IPS-20b (cell line): ENCODE measurements around the gene KRTAP10-12.
"Not testable (repeated sequence)": the region's sequence is repeated elsewhere in the genome, so short reads cannot be mapped to it uniquely, and the experiment has no call there.

Experiments used
- H3K27ac ChIP-seq: one replicate; pipeline ENCODE4 v1.5.1; 2013; ENCODE audit warnings: low read length
- H3K27me3 ChIP-seq: 2 replicates; pipeline ENCODE4 v1.6.1; 2013; ENCODE audit warnings: mild to moderate bottlenecking, low read length, inconsistent platforms; ENCODE audit not compliant: insufficient read depth
- H3K36me3 ChIP-seq: 2 replicates; pipeline ENCODE4 v1.6.1; 2013; ENCODE audit warnings: low read depth, mild to moderate bottlenecking, inconsistent platforms, low read length, moderate library complexity; ENCODE audit not compliant: insufficient read depth
- H3K4me1 ChIP-seq: 2 replicates; pipeline ENCODE4 v1.6.1; 2013; ENCODE audit warnings: mild to moderate bottlenecking, control low read depth, inconsistent platforms, low read length, moderate library complexity; ENCODE audit not compliant: insufficient read depth
- H3K4me3 ChIP-seq: 2 replicates; pipeline ENCODE4 v1.5.1; 2013; ENCODE audit warnings: mild to moderate bottlenecking, low read length, inconsistent platforms
- H3K9ac ChIP-seq: 2 replicates; pipeline ENCODE4 v1.6.1; 2013; ENCODE audit warnings: low read depth, mild to moderate bottlenecking, inconsistent platforms, low read length, moderate library complexity
- H3K9me3 ChIP-seq: 2 replicates; pipeline ENCODE4 v1.6.1; 2013; ENCODE audit warnings: mild to moderate bottlenecking, low read depth, low read length, inconsistent platforms; ENCODE audit not compliant: insufficient read depth

The KRTAP10-12 gene

DNA sequence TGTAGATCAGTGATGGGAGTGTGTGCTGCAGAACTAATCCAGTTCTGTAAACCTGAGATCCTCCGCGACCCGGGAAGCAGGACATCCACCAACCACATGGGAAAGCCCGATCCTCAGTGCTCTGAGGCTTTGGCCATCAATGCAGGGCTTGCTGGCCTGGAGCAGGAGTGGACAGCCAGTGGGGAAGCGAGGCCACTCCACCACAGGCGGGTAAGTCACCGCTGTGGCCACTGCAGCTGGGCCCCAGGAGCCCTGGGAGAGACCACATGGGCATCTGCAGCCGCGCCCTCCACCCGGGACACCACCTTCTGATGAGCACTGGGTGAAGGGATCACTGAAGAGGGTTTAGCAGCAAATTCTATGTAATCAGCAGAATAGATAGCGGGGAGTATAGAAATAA is 15.8 kb upstream of the KRTAP10-12 start:
- no peak overlapping the region for H3K27ac ChIP-seq
- no peaks in the 10 kb centered on the region for H3K27me3 ChIP-seq
- no peak overlapping the region for H3K4me3 ChIP-seq
- no peaks in the 10 kb centered on the region; the same call in 1 of the 2 replicates for H3K9me3 ChIP-seq
- no peak overlapping the region for H3K9ac ChIP-seq
- H3K4me1 ChIP-seq, result no peaks in the 10 kb centered on the region
- no peaks in the 10 kb centered on the region for H3K36me3 ChIP-seq

DNA sequence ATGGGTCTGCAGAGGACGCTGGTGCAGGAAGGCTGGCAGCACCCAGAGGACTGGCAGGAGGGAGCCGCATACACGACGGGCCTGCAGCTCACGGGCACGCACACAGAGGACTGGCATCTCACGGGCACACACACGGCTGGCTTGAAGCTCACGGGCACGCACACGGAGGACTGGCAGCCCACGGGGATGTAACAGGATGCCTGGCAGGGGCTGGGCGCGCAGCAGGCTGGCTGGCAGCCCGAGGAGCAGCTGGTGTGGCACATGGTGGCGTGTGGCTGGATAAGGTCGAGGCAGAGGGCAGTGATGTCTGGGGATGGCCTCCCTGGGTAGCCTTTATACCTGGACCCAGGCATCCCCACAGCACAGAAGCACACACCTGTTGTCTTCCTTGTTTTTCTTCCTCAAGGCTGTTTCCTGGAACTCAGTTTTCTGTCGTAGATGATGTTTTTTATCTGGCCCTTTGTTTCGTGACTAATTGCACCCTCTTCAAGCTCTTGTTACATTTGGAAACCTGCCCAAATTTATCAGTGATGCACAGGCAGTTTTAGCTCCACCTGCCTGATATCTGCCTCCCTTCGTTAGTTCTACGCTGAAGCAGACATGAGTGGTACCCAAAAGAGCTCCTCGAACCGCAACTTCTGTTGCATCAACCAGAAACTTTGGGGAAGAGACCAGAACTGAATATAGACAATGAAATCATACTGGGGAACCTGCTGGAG is 15.0 kb upstream of the KRTAP10-12 start, which contains the start of gene KRTAP12-1:
Gene KRTAP12-1 (minus strand): TSS at position 303 of the 719 bp plus-strand sequence. CDS start 40 bp downstream, at position 263.
- no peak within 1 kb of the TSS for H3K9ac ChIP-seq
- no peak within 1 kb of the TSS for H3K27ac ChIP-seq
- H3K9me3 ChIP-seq, result no peaks in the 10 kb centered on the region; the same call in 1 of the 2 replicates
- no peaks in the 10 kb centered on the region for H3K36me3 ChIP-seq
- H3K4me3 ChIP-seq, result no peak within 1 kb of the TSS
- H3K4me1 ChIP-seq, result peaks cover 3% of the 10 kb centered on the region; the same call in 1 of the 2 replicates
- no peaks in the 10 kb centered on the region for H3K27me3 ChIP-seq

DNA sequence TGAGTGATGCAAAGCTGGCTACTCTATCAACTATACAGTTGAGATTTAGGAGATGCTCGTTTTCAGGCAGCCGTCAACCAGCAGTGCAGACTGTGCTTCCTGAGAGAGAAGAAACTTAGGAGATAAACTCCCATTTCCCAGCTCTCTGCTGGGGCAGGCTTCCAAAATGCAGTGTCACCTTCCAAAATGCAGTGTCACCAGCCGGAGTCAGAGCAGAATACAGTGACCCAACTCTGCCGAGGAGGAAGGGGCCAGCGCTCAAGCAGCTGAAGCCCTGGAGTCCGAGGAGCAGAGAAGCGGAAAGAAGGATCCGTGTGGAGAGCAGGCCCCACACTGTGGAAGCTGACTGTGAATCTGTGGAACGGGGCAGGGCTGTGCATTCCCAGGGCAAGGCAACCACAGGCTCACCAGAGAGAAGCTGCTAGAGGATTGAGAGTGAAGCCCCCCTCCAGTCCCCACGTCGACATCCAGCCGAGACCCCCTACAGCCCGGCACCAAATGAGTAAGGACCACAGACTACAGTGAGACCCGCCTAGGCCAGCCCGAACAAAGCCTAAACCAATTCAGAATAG is 14.3 kb upstream of the KRTAP10-12 start:
- no peak overlapping the region for H3K4me3 ChIP-seq
- H3K27ac ChIP-seq, result no peak overlapping the region
- H3K9me3 ChIP-seq, result no peaks in the 10 kb centered on the region; the same call in 1 of the 2 replicates
- H3K36me3 ChIP-seq, result no peaks in the 10 kb centered on the region
- H3K27me3 ChIP-seq, result no peaks in the 10 kb centered on the region
- peaks cover 3% of the 10 kb centered on the region; the same call in 1 of the 2 replicates for H3K4me1 ChIP-seq
- H3K9ac ChIP-seq, result no peak overlapping the region

DNA sequence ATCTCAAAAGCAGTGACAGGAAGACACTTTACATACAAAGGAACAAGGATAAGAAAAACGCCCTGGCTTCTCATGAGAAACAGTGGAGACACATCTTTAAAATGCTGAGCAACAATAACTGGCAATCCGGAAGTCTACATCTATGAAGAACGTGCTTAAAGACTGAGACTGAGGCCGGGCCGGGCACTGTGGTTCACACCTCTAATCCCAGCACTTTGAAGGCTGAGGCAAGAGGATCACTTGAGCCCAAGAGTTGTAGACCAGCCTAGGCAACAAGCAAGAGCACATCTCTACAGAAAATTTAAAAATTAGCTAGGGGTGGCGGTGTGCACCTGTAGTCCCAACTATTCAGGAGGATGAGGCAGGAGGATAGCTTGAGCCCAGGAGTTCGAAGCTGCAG is 12.9 kb upstream of the KRTAP10-12 start:
- no peak overlapping the region for H3K9ac ChIP-seq
- no peaks in the 10 kb centered on the region for H3K27me3 ChIP-seq
- no peaks in the 10 kb centered on the region for H3K36me3 ChIP-seq
- H3K4me3 ChIP-seq, result no peak overlapping the region
- H3K27ac ChIP-seq, result no peak overlapping the region
- H3K4me1 ChIP-seq, result peaks cover 3% of the 10 kb centered on the region; the same call in 1 of the 2 replicates
- no peaks in the 10 kb centered on the region for H3K9me3 ChIP-seq

DNA sequence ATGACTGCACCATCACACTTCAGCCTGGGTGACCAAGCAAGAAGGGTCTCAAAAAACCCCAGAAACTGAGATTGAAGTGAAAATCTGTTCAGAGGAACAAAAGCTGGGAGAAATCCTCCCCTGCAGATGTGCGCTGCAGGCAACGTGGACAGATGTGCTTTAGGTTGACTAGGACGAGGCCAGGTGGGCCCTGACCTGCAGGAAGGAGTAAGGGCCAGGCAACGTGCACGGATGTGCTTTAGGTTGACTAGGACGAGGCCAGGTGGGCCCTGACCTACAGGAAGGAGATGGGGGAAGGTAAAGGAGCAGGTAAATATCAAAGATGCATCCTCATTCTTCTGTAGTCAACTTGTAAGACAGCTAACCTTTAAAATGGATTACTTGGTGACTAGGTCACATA is 12.5 kb upstream of the KRTAP10-12 start:
- H3K9me3 ChIP-seq, result no peaks in the 10 kb centered on the region
- H3K27ac ChIP-seq, result no peak overlapping the region
- H3K9ac ChIP-seq, result no peak overlapping the region
- H3K4me1 ChIP-seq, result peaks cover 3% of the 10 kb centered on the region; the same call in 1 of the 2 replicates
- H3K36me3 ChIP-seq, result no peaks in the 10 kb centered on the region
- no peaks in the 10 kb centered on the region for H3K27me3 ChIP-seq
- H3K4me3 ChIP-seq, result no peak overlapping the region

DNA sequence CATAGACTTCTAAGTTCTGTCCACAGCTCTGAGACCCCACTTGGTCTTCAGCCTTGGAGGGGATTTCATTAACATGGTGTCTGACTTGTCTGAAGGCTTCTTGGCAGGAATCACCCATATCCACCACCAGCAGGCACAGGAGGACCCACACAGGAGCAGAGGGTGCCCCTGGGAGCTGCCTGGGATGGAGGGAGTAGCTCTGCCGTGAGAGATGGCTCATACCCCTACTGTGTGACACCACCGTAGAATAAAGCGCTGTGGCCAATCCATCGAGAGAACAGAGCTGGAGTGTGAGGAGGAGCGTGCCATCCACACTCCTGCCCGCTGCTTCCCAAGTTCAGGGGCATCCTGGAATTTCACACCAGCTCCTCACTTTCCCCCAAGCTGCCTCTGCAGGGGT is 11.9 kb upstream of the KRTAP10-12 start:
- not testable (repeated sequence) for H3K9me3 ChIP-seq, H3K4me3 ChIP-seq, H3K4me1 ChIP-seq, H3K27me3 ChIP-seq, H3K27ac ChIP-seq, H3K36me3 ChIP-seq, H3K9ac ChIP-seq

DNA sequence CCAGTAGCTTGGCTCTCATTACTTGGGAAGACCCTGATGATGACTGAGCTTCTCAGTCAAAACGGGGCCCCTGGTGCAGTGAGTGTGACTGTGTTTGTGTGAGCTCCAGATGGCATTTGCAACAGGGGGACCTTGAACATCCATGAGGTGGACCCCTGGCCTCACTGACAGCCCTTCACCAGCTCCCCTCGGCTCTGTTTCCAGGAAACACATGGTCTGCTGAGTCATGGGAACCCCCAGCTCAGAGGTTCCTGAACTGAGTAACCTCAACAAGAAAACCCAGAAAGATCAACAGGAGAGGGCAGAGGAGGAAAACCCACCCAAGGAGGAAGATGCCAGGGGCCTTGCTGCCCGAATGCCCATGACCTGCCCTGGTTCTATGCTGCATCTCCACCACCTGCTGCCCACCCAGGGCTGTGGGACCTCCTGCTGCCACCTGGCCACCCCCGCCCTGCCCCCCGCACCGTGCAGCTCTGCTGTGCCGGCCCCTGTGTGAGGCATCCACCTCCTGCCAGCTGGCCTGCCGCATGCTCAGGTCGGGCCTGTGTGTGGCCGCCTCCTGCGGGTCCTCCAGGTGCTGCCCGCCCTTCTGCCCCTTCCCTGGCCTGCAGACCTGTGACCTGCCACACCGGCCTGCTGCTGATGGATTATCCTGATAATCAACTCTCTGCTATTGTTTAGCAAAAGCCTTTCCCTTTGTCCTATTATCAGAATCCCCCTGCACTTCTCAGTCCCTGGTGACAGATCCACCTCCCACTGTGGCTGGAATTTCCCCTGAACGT is 10.8 kb upstream of the KRTAP10-12 start:
- Histone ChIP-seq H3K4me3 (no peak overlapping the region), H3K27me3 (no peaks in the 10 kb centered on the region), H3K27ac (no peak overlapping the region), H3K4me1 (peaks cover 3% of the 10 kb centered on the region; the same call in 1 of the 2 replicates), H3K9ac (no peak overlapping the region), H3K36me3 (no peaks in the 10 kb centered on the region), H3K9me3 (no peaks in the 10 kb centered on the region)

DNA sequence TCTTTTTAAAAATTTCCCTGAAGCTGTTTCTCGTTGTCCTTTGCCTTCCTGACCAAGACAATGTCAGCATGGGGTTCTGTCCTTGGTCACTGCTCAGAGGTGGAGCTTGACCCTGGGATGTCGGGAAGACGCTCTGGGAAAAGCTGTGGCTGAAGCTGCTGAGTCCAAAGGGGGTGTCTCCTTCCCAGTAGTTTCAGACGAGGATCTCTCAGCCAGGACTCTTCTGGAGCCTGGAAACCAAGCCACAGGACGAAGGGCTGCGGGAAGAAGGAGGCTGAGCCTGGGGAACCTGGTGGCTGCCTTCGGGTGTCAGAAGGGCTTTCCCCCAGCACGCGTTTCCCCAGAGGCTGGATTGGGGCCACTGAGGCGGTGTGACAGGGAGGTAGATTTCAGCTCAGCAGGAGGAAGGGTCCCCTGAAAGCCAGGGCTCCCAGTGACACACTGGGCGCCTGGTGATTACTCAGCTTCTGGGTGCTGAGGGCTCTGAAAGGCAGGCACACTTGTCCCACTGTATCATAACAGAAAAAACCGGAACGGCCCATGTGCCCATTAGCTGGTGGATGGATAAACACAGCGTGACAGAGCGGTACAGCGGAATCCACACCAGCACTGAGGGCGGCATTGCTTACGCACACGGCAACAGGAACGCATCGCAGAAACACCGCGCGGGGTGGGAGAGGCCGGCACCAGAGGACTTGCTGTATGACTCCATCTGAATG is 10.0 kb upstream of the KRTAP10-12 start:
- Histone ChIP-seq H3K27ac (no peak overlapping the region), H3K9ac (peak overlapping the region; percentile 3; the same call in 1 of the 2 replicates), H3K4me1 (peaks cover 3% of the 10 kb centered on the region; the same call in 1 of the 2 replicates), H3K9me3 (no peaks in the 10 kb centered on the region), H3K4me3 (no peak overlapping the region), H3K27me3 (no peaks in the 10 kb centered on the region), H3K36me3 (no peaks in the 10 kb centered on the region)

DNA sequence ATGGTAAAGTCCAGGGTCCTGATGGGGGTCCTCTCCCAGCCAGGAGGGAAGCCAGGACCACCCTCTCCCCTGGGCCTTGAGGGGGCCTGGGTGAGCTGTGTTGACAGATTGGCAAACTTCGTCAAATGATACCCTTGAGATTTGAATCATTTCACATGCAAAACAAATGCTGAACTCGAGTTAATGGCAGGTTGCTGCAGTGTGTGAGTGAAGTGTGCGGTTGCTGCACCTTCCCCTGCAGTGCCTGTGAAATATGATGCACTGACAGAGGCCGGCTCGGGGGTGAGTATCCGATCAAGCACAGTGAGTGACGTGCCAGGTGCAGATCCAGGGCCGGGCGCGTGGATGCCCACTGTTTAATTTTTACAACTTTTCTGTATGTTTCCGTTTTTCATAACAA is 9.3 kb upstream of the KRTAP10-12 start:
- Histone ChIP-seq H3K4me1 (peaks cover 3% of the 10 kb centered on the region; the same call in 1 of the 2 replicates), H3K36me3 (no peaks in the 10 kb centered on the region), H3K9me3 (peaks cover 1% of the 10 kb centered on the region; the same call in 1 of the 2 replicates), H3K27me3 (no peaks in the 10 kb centered on the region), H3K9ac (no peak overlapping the region), H3K27ac (no peak overlapping the region), H3K4me3 (no peak overlapping the region)

DNA sequence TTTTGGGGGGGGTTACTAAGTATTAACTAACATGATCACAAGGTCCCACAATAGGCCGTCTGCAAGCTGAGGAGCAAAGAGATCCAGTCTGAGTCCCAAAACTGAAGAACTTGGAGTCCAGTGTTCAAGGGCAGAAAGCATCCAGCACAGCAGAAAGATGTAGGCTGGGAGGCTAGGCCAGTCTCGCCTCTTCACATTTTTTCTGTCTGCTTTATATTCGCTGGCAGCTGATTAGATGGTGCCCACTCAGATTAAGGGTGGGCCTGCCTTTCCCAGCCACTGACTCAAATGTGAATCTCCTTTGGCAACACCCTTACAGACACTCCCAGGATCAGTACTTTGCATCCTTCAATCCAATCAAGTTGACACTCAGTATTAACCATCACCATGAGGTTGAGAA is 7.2 kb upstream of the KRTAP10-12 start:
- not testable (repeated sequence) for H3K9ac ChIP-seq, H3K4me3 ChIP-seq, H3K27ac ChIP-seq, H3K27me3 ChIP-seq, H3K4me1 ChIP-seq, H3K36me3 ChIP-seq
- H3K9me3 ChIP-seq, result peaks cover 11% of the 10 kb centered on the region; the same call in 1 of the 2 replicates

DNA sequence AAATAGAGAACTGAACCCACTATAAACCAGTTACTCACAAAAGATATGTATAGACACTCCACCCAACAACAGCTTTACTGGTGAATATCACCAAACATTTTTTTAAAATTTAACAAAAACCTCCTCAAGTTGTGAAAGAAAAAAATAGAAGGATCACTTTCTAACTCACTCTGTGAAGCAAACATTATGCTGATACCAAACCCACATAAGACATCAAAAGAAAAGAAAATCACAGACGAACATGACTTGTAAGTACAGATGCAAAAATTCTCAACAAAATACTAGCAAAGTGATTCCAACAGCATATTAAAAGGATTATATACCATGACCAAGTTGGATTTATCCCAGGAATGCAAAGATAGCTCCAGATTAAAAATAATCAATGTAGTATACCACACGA is 5.3 kb upstream of the KRTAP10-12 start:
- Histone ChIP-seq H3K27ac (no peak overlapping the region), H3K27me3 (no peaks in the 10 kb centered on the region), H3K4me3 (no peak overlapping the region)

More for the DNA sequence above, 5.3 kb upstream of the KRTAP10-12 start:
- Histone ChIP-seq H3K9ac (no peak overlapping the region), H3K9me3 (peaks cover 11% of the 10 kb centered on the region; the same call in 1 of the 2 replicates), H3K4me1 (peaks cover under 1% of the 10 kb centered on the region; the same call in 1 of the 2 replicates), H3K36me3 (no peaks in the 10 kb centered on the region)
